ENCODE results near the gene CFAP43. TPM values are rescaled to one million over a fixed set of nuclear protein-coding genes. Genes with fewer than 3 reads are reported as not detected.

The CFAP43 gene
- total and polyA plus RNA-seq, 9 of the 15 experiments (the other 6 are each of a cell fraction or from before 2014, with no cell fraction given), result 0.07 to 0.86 (median 0.11) TPM; not detected in 1

- TF ChIP-seq ADNP (tag; IDR thresholded peaks at IDR 0.05) (peak; percentile 62; the same call in 1 of the 2 replicates), HNRNPLL (IDR thresholded peaks at IDR 0.05; ENCODE audit: low read depth, low read length, poor library complexity, severe bottlenecking) (no peak), CBX5 (IDR thresholded peaks at IDR 0.05; ENCODE audit: borderline replicate concordance, low read depth) (0 out of 2 replicates have a peak, but pooled peaks have one; percentile 62), SMARCE1 (IDR thresholded peaks at IDR 0.05) (no peak), ZC3H11A (IDR thresholded peaks at IDR 0.05; ENCODE audit: low read depth, low read length) (no peak), KLF6 (CRISPR knock-in tag; IDR thresholded peaks at IDR 0.05; ENCODE audit: borderline replicate concordance) (no peak), ZNF76 (CRISPR knock-in tag; IDR thresholded peaks at IDR 0.05; ENCODE audit: borderline replicate concordance) (no peak), LARP7 (IDR thresholded peaks at IDR 0.05) (no peak), PREB (CRISPR knock-in tag; IDR thresholded peaks at IDR 0.05) (no peak), ZNF197 (CRISPR knock-in tag; IDR thresholded peaks at IDR 0.05; ENCODE audit: low read depth) (no peak), USF1 (CRISPR knock-in tag; IDR thresholded peaks at IDR 0.05) (no peak), TAL1 (IDR thresholded peaks at IDR 0.05) (peak; percentile 35; the same call in 1 of the 2 replicates), CBFA2T2 (conservative IDR thresholded peaks at IDR 0.05) (peak; percentile 55; the same call in 1 of the 2 replicates), RCOR1 (IDR thresholded peaks at IDR 0.05; ENCODE audit: borderline replicate concordance in 1 of 2, low read depth in 2 of 2, low read length in 2 of 2) (0 out of 4 replicates have a peak, but pooled peaks of 1 of the 2 experiments have one; percentile 34), ZNF436 (CRISPR knock-in tag; IDR thresholded peaks at IDR 0.05) (no peak), SRSF1 (IDR thresholded peaks at IDR 0.05; ENCODE audit: low read depth, low read length) (no peak), REST (IDR thresholded peaks at IDR 0.05; ENCODE audit: borderline replicate concordance) (no peak), REST (CRISPR knock-in tag; IDR thresholded peaks at IDR 0.05; ENCODE audit: low read depth) (no peak), ZC3H8 (IDR thresholded peaks at IDR 0.05) (no peak), THRAP3 (IDR thresholded peaks at IDR 0.05; ENCODE audit: borderline replicate concordance) (no peak), HLTF (IDR thresholded peaks at IDR 0.05) (no peak), ARID1B (IDR thresholded peaks at IDR 0.05) (peak; percentile 69), ATF7 (IDR thresholded peaks at IDR 0.05) (peak; percentile 50; the same call in 1 of the 2 replicates)
Observed at GRCh38 chr10:104246976-104247375, 14.8 kb upstream of the CFAP43 start (continued).
